AG10803 (cell line): ENCODE results near the gene LDB3.

Experiments used
- DNase-seq: peaks from one replicate; pipeline ENCODE4 v3.0.0; 2010; ENCODE audit warnings: low read depth
- H3K4me3 ChIP-seq: 2 replicates; pipeline ENCODE4 v1.5.1; 2011; ENCODE audit warnings: mild to moderate bottlenecking, low read length, control low read depth
- CTCF ChIP-seq: conservative IDR thresholded peaks from 2 replicates; pipeline ENCODE4 v1.5.1; 2011; ENCODE audit warnings: mild to moderate bottlenecking, low read length, control low read depth, inconsistent platforms

LDB3 gene

DNA sequence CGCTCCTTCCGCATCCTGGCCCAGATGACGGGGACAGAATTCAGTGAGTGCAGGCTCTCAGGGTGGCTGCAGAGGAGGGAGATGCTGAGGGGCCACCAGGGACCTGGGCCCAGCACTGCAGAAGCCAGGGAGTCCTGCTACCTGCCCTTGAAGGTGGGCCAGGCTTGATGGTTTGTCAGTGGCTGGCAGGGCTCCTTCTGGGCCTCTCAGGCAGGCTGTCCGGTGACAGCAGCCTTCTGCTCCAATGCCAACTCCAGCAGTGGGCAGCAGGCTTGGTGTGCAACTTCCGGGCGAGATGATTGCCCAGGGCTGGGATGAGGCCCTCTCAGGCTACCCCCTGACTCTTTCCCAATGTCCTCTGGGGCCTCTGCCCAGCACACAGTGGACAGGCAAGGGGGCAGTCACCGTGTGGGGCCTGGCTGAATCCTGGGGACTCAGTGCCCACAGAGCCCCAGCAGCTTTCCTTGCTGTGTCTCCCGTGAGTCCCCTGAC, 23.8 kb downstream of the LDB3 start:
- no peak for DNase-seq

DNA sequence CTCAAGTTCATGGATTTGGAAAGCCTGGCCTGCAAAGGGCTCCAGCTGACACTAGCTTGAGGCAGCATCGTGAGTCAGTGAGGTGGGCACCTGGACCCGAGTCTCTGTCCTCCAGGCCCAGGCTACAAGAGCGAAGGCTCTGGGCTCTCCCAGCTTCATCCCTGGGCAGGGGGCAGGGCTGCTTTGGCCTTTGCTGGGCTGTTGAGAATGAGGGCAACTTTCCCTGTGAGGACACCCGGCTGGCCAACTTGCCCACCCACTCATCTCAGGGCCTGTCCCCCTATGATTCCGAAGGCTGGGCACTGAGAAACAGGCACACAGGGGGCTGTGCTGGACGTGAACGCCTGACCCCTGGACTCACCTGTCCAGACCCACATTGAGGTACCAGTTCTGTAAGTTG, 24.4 kb downstream of the LDB3 start:
- no peak for DNase-seq
- H3K4me3 ChIP-seq = no peak overlapping the region
- TF ChIP-seq CTCF = no peak

More for the DNA sequence above, 23.8 kb downstream of the LDB3 start:
- H3K4me3 ChIP-seq = no peak overlapping the region
- no peak for TF ChIP-seq CTCF

DNA sequence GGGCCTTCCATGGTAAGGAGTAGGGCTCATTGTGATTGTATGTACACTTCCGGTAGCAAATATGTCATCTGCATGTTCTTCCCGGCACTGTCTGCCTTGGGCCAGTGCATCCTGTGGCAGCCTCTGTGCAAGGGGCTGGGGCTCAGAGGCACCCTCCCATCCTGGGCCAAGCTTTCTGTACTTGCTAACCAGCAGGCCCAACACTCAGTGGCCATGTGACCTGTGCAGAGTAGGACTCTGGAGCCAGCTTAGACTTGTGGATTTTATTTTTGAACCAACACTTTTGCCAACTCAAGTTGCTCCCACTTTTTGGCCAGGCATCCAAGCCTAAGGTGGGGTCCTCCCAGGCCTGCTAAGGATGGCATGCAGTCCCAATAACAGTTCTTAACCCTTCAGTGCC, 25.0 kb downstream of the LDB3 start:
- no peak for TF ChIP-seq CTCF
- H3K4me3 ChIP-seq = no peak overlapping the region
- DNase-seq = no peak

- peak; percentile 78 for DNase-seq
- no peak overlapping the region for H3K4me3 ChIP-seq
- peak; percentile 84 for TF ChIP-seq CTCF
Observed at GRCh38 chr10:86693721-86694369, 25.5 kb downstream of the LDB3 start.

DNA sequence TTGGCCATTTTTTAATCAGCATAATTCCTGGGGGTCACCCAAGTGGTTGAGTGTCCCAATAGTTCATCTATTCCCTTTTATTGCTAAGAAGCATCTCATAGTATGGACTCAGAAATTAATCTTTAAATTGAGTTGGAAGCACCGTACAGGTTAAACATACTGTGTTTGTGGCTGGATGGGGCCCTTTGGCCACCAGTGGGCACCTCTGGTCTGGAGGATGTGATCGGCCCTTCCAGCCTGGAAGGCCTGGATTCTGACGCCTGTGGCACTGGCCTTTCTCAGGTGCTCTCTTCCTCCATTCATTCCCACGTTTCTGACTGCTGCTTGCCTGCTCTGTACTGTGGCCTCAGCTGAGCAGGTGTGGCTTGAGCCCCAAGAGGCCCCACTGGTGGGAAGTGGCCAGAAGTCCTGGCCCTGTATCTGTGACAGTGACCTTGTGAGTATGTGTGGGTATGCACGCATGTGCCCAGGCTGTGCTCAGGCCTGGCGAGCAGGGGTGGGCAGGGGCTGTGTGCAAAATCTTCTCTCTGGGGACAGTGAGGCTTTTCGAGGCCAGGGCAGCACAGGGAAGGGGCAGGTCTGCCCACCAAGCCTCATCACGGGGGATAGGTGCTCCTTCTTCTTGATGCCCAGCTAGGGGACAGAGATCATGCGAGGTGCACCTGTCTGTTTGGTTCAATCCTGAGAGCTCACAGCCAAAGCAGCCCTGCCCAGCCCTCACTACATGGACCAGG, 30.1 kb downstream of the LDB3 start:
- peak; percentile 12; the same call in 1 of the 2 replicates for TF ChIP-seq CTCF
- H3K4me3 ChIP-seq = no peak overlapping the region
- DNase-seq = no peak

DNA sequence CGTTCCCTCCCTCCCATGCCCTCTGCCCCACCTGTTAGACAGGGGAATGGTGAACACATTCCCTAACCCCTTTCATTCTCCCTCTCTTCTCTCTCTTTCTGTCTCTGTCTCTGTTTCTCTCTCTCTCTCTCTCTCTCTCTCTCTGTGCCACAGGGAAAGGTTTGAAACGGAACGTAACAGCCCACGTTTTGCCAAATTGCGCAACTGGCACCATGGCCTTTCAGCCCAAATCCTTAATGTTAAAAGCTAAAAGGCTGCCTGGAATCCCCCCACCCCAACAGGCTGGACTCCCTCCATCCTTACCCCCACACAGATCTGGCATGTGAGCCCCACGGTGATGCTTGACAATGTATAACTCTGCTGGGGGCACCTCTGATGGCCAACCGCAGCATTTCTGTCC, 30.8 kb downstream of the LDB3 start:
- DNase-seq = no peak
- H3K4me3 ChIP-seq = no peak overlapping the region
- no peak for TF ChIP-seq CTCF

GRCh38 chr10:86699541-86699940, 31.2 kb downstream of the LDB3 start:
- TF ChIP-seq CTCF = no peak
- no peak for DNase-seq
- no peak overlapping the region for H3K4me3 ChIP-seq
